Epithelial cell of esophagus (primary cell): Measurements from ENCODE around the gene POLR2F.

Source experiments
- DNase-seq: peaks from one replicate; pipeline ENCODE4 v3.0.0; 2010; ENCODE audit warnings: low read depth
- H3K4me3 ChIP-seq: 2 replicates; pipeline ENCODE4 v1.5.1; 2011; ENCODE audit warnings: mild to moderate bottlenecking, low read length, control low read depth
- CTCF ChIP-seq: IDR thresholded peaks from 2 replicates; pipeline ENCODE4 v1.5.1; 2011; ENCODE audit warnings: low read depth, mild to moderate bottlenecking, low read length, control low read depth, inconsistent platforms; ENCODE audit not compliant: insufficient read depth; ENCODE audit errors: missing control alignments

Gene POLR2F

DNA sequence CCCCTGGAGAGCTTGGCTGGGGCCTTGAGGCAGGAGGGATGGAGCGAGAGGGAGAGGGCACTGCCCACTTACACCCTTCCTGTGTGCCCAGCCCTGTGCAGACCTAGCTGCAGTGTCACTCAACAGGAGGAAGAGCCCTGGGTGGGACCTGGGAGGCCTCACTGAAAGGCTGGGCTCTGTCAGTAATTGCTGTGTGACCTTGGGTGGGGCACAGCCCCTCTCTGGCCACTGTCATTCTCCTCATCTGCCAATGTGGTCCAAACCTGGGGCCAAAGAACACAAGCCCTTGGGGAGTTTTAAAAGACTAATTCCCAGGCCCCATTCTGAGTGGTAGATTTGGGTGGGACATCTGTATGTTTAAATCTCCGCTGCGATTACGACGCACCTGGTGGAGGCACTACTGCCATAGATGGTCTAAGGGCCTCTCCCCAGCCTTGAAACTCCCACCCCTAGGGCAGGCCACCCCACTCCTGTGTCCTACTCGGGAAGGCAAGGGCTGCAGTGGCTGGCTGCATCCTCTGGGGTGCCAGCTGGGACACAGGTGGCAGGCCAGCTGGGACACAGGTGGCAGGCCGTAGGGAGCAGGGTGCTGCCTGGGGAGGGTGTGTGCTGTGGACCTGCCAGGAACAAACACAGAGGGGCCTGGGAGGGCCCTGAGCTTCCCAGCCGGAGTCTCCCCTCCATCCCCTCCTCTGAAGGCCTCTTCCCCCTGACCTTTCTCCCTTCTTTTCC is 43.2 kb downstream of the POLR2F start:
- no peak for DNase-seq
- H3K4me3 ChIP-seq = no peak overlapping the region
- TF ChIP-seq CTCF = no peak

- no peak overlapping the region for H3K4me3 ChIP-seq
- DNase-seq = peak; percentile 34
- no peak for TF ChIP-seq CTCF
Observed at GRCh38 chr22:37998543-37998942, 45.0 kb downstream of the POLR2F start.

DNA sequence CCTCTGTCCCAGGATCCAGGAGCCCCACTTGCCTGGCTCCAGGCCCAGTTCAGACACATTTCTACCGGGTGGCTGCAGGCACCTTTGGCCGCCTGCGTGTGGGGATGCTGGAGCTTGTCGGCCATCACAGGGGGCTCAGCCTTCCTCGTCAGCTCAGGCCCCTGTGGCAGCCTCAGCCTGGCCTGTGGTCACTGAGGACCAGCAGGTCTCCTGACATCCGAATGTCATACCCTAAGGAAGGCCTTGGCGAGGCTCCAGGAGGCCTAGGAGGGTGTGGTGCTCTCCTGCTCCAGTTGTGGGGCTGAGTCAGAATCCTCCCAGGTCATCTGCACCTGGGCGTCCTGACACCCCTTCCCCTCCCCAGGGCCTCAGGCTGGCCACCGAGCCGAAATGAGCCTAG is 45.7 kb downstream of the POLR2F start:
- TF ChIP-seq CTCF = no peak
- peak; percentile 78 for DNase-seq
- no peak overlapping the region for H3K4me3 ChIP-seq

GRCh38 chr22:37999640-38000272 is 46.3 kb downstream of the POLR2F start:
- TF ChIP-seq CTCF = peak; percentile 23
- DNase-seq = peak; percentile 95
- H3K4me3 ChIP-seq = no peak overlapping the region

- H3K4me3 ChIP-seq = no peak overlapping the region
- no peak for TF ChIP-seq CTCF
- no peak for DNase-seq
Observed at GRCh38 chr22:38005943-38006342, 52.4 kb downstream of the POLR2F start.

- TF ChIP-seq CTCF = no peak
- no peak for DNase-seq
- no peak overlapping the region for H3K4me3 ChIP-seq
Observed at GRCh38 chr22:38006906-38007305, 53.4 kb downstream of the POLR2F start.
